Peyer's patch (tissue), 4 donors: ENCODE measurements around the gene WWC1. TPM values are rescaled to one million over a fixed set of nuclear protein-coding genes. Genes with fewer than 3 reads are reported as not detected.

Source experiments
- DNase-seq, 3 donors: peaks; one replicate each; pipeline ENCODE4 v3.0.0-alpha.2; 2017 to 2019
- H3K27ac ChIP-seq, 4 donors: fragments of 200-600 bp; sonication (generic); one replicate each; pipeline ENCODE4 v1.5.1; 2016 to 2019
- H3K27me3 ChIP-seq, 2 donors: fragments of 200-600 bp; sonication (generic); one replicate each; pipeline ENCODE4 v1.5.1; 2019
- H3K36me3 ChIP-seq, 3 donors: fragments of 200-600 bp; sonication (generic); one replicate each; pipeline ENCODE4 v1.5.1; 2016 to 2019
- H3K4me1 ChIP-seq, 4 donors: fragments of 200-600 bp; sonication (generic); one replicate each; pipeline ENCODE4 v1.5.1; 2016 to 2019
- H3K4me3 ChIP-seq, 4 donors: fragments of 200-600 bp; sonication (generic); 1 replicate in 3 of 4; 2 replicates in 1 of 4; pipeline ENCODE4 v1.5.1; 2016 to 2019; ENCODE audit warnings: mild to moderate bottlenecking in 1 of 4
- H3K9me3 ChIP-seq, 4 donors: fragments of 200-600 bp; sonication (generic); one replicate each; pipeline ENCODE4 v1.5.1; 2016 to 2019; ENCODE audit warnings: mild to moderate bottlenecking in 1 of 4
- POLR2A ChIP-seq, 2 donors: fragments of 450-650 bp; IDR thresholded peaks; one replicate each; pipeline ENCODE4 v1.5.1; 2017; ENCODE audit warnings: antibody characterized with exemption in 2 of 2, mild to moderate bottlenecking in 2 of 2, moderate library complexity in 2 of 2
- total RNA-seq, 4 donors: library from RNA; depleted of rRNA; stranded (reverse); fragments of >200 nt; gene quantifications; one replicate each; pipeline ENCODE4 v1.1.0, GENCODE V29; 2016
- TF ChIP-seq, protein P1 (sequence below), 6 experiments: fragments of 450-650 bp in 4 of 6; fragments of 200-600 bp in 2 of 6; sonication (generic) in 1 of 6; IDR thresholded peaks; one replicate each; pipeline ENCODE4 v1.5.1; 2017 to 2019; ENCODE audit warnings: antibody characterized with exemption in 6 of 6, mild to moderate bottlenecking in 3 of 6, moderate library complexity in 1 of 6

The WWC1 gene
- total RNA-seq, 4 donors from 2014 or later, result 47.0 to 63.2 (median 52.8) TPM

DNA sequence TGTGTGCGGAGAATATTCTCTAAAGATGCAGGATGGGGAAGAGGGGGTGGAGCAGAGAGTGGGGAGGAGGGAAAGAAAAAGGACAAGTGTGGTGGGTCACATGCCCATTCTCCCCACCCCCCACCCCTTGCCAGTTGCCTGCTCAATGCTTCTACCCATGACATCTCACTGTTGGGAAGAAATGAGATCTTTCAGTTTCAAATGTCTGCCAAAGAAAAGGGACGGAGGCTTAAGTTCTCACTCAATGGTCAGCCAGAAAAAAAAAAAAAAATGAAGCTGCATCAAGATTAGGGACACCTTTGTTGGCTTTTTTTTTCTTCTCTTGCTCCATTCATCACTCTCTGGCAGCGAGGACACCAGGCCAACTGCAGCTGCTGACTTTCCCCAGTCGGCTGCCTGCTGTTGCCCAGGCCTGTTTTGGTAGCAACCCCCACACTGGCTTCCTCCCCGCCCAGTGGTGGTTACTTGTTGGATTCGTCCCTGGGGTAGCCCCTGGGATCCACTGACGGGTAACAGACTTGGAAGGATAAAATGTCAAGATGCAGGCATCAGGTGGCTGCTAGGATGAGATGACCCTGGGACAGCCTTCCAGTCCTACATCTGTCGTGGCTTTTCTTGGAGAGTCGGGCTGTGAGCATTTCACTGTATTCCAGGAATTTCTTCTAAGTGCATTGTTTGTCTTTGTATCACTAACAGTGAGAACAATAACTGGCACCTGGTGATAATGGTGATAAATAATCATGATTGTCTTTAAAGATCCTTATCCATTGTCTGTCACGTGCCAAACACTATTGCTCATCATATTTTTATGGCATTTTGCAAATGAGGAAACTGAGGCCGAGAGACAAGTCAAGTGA is 9.1 kb downstream of the WWC1 start:
- no peak overlapping the region for H3K4me3 ChIP-seq
- H3K27me3 ChIP-seq, result no peaks in the 10 kb centered on the region
- peak overlapping the region in 3 of 4 donors; percentile 55 to 88 (median 83) for H3K27ac ChIP-seq
- H3K9me3 ChIP-seq, result no peaks in the 10 kb centered on the region
- no peaks in the 10 kb centered on the region for H3K36me3 ChIP-seq
- no peak for DNase-seq
- TF ChIP-seq, protein P1, sequence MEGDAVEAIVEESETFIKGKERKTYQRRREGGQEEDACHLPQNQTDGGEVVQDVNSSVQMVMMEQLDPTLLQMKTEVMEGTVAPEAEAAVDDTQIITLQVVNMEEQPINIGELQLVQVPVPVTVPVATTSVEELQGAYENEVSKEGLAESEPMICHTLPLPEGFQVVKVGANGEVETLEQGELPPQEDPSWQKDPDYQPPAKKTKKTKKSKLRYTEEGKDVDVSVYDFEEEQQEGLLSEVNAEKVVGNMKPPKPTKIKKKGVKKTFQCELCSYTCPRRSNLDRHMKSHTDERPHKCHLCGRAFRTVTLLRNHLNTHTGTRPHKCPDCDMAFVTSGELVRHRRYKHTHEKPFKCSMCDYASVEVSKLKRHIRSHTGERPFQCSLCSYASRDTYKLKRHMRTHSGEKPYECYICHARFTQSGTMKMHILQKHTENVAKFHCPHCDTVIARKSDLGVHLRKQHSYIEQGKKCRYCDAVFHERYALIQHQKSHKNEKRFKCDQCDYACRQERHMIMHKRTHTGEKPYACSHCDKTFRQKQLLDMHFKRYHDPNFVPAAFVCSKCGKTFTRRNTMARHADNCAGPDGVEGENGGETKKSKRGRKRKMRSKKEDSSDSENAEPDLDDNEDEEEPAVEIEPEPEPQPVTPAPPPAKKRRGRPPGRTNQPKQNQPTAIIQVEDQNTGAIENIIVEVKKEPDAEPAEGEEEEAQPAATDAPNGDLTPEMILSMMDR (IDR thresholded peaks at IDR 0.05), result no peak
- TF ChIP-seq POLR2A (IDR thresholded peaks at IDR 0.05), result no peak
- peaks cover 0 to 18% (median 0%) of the 10 kb centered on the region in 4 donors for H3K4me1 ChIP-seq

DNA sequence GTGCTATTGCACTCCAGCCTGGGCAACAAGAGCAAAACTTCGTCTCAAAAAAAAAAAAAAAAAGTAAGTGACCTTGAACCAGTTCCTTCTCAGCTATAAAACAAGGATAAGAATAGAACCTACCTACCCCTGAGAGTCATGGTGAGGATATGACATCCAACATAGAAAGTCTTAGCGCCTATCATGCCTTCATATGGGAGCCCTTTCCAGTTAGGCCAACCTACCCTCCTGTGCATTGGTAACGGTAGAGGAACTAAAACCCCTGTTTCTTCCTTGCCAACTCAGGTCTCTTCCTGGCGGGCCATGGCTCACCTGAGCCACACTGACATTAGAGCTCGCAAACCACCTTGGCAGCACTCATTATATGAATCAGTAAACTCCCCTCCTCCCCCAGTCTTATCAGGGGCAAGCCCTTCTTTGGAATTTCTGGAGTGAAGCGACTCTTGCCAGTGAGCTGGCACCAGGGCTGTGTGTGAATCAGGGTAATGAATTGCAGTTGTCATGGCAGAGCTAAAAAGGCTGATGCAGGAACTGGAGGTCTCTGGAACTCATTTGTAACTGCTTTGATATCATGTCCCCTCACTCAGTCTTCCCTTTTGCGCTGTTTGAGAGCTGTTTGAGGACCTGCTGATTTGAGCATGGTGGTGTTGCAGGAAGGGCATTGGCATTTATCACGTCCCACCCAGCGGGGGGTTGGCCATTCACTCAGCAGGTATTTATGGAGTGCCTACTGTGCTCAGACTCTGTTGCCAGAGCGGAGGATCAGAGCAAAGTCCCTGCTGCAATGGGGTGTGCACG is 10.3 kb downstream of the WWC1 start:
- Histone ChIP-seq H3K4me3 (peak overlapping the region in 1 of 4 donors; percentile 33), H3K4me1 (peaks cover 0 to 24% (median 0%) of the 10 kb centered on the region in 4 donors), H3K9me3 (no peaks in the 10 kb centered on the region), H3K27me3 (no peaks in the 10 kb centered on the region), H3K36me3 (no peaks in the 10 kb centered on the region), H3K27ac (peak overlapping the region in 3 of 4 donors; percentile 55 to 88 (median 83))
- TF ChIP-seq, protein P1 (IDR thresholded peaks at IDR 0.05), result no peak
- TF ChIP-seq POLR2A (IDR thresholded peaks at IDR 0.05), result peak in 1 of 2 donors; percentile 36
- DNase-seq, result peak in 2 of 3 donors; percentile 80 to 84

DNA sequence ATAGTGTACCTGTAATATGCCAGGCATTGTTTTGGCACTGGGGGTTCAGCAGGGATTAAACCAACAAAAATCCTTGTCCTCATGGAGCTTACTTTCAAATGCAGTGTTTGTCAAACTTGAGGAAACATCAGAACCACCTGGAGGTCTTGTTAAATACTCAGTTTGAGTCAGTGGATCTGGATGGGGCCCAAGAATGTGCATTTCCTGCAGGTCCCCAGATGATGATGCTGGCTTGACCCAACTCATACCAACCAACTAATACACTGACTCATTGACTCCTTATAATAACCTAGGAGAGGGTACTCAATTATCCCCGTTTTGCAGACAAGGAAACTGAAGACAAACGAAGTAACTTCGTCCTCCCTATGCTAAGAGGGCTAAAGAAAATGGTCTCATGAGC is 11.3 kb downstream of the WWC1 start:
- Histone ChIP-seq H3K4me1 (peaks cover 0 to 27% (median 0%) of the 10 kb centered on the region in 4 donors), H3K4me3 (no peak overlapping the region), H3K9me3 (no peaks in the 10 kb centered on the region), H3K27ac (peak overlapping the region in 3 of 4 donors; percentile 30 to 88 (median 83)), H3K36me3 (no peaks in the 10 kb centered on the region), H3K27me3 (no peaks in the 10 kb centered on the region)
- no peak for TF ChIP-seq POLR2A (IDR thresholded peaks at IDR 0.05)
- DNase-seq, result no peak

DNA sequence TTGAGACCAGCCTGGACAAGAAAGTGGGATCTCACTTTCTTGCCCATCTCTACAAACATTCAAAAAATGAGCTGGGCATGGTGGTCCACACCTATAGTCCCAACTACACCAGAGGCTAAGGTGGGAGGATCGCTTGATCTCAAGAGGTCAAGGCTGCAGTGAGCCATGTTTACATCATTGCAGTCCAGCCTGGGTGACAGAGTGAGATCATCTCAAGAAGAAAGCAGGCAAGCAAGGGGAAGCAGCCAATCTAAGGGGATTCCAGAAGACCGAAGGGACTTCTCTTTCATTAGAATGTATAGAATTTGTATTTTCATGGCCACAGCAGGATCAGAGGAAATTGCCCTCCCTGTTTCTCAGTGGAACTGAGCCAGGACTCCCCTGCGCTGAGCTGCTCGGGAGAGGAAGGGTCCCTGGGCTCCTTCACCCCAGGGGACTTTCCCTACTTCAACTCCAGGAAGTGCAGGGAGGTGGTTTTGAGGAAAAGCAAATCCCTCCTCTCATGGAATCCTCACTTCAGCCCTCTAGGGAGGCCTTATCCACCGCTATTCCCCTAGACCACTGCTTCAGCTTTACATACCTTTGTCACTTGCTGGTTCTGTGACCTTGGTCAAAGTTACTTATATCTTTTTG is 12.1 kb downstream of the WWC1 start:
- H3K27ac ChIP-seq, result peak overlapping the region in 1 of 4 donors; percentile 83
- DNase-seq, result no peak
- no peak for TF ChIP-seq POLR2A (IDR thresholded peaks at IDR 0.05)
- TF ChIP-seq, protein P1 (IDR thresholded peaks at IDR 0.05), result no peak
- no peaks in the 10 kb centered on the region for H3K27me3 ChIP-seq
- no peaks in the 10 kb centered on the region for H3K36me3 ChIP-seq
- no peak overlapping the region for H3K4me3 ChIP-seq
- H3K4me1 ChIP-seq, result peaks cover 0 to 30% (median 0%) of the 10 kb centered on the region in 4 donors
- no peaks in the 10 kb centered on the region for H3K9me3 ChIP-seq

DNA sequence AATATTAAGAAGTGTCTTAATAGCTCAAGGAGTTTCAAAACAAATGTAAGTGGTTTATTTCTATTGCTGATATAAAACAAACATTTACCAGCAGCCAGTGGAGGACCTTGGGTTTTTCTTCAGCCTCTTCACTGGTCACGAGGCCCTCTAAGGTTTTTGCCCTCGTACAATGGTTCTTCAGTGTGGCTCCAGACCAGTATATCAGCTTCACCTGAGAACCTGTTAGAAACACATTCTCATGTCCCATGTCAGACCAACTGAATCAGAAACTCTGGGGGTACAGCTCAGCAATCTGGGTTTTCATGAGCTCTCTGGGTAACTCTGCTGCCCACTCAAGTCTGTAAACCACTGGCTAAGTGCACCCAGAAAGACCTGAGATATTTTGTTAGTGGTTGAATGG is 12.9 kb downstream of the WWC1 start:
- Histone ChIP-seq H3K36me3 (no peaks in the 10 kb centered on the region), H3K4me1 (peaks cover 0 to 39% (median 0%) of the 10 kb centered on the region in 4 donors), H3K4me3 (no peak overlapping the region), H3K9me3 (no peaks in the 10 kb centered on the region), H3K27me3 (no peaks in the 10 kb centered on the region), H3K27ac (no peak overlapping the region)
- TF ChIP-seq POLR2A (IDR thresholded peaks at IDR 0.05), result no peak
- TF ChIP-seq, protein P1 (IDR thresholded peaks at IDR 0.05), result no peak
- DNase-seq, result no peak
